Measurements from ENCODE around the gene CUX1. TPM values are rescaled to one million over a fixed set of nuclear protein-coding genes. Genes with fewer than 3 reads are reported as not detected.
A peak's percentile ranks its signal among the peaks of the same experiment; 100 is the strongest.
"Not testable (repeated sequence)": the region's sequence is repeated elsewhere in the genome, so short reads cannot be mapped to it uniquely, and the experiment has no call there.

CUX1 gene
- total RNA-seq, 4 donors from 2014 or later = 52.5 to 93.6 (median 63.7) TPM

- Histone ChIP-seq H3K36me3 (no peaks in the 10 kb centered on the region), H3K4me3 (no peak overlapping the region), H3K27me3 (no peaks in the 10 kb centered on the region), H3K9me3 (no peaks in the 10 kb centered on the region), H3K4me1 (peaks cover 29% of the 10 kb centered on the region), H3K27ac (peak overlapping the region; percentile 64)
- 40% methylated on average over 18 of the region's 18 CpGs for WGBS
- DNase-seq (ENCODE audit: low spot score in 2 of 2) = peak; percentile 84 to 87
- peak in 1 of 3 donors; percentile 59 for TF ChIP-seq POLR2AphosphoS5 (IDR thresholded peaks at IDR 0.05)
- TF ChIP-seq CTCF (IDR thresholded peaks at IDR 0.05) = no peak
- peak; percentile 41 for TF ChIP-seq EP300 (IDR thresholded peaks at IDR 0.05)
Observed at GRCh38 chr7:101882595-101883564, 65.5 kb downstream of the CUX1 start.

GRCh38 chr7:101884671-101885596 lies 67.5 kb downstream of the CUX1 start:
- Histone ChIP-seq H3K9me3 (no peaks in the 10 kb centered on the region), H3K4me1 (peaks cover 29% of the 10 kb centered on the region), H3K36me3 (no peaks in the 10 kb centered on the region), H3K27me3 (no peaks in the 10 kb centered on the region), H3K4me3 (no peak overlapping the region), H3K27ac (no peak overlapping the region)
- TF ChIP-seq EP300 (IDR thresholded peaks at IDR 0.05) = no peak
- TF ChIP-seq POLR2A (IDR thresholded peaks at IDR 0.05) = no peak
- TF ChIP-seq CTCF (IDR thresholded peaks at IDR 0.05) = no peak
- TF ChIP-seq POLR2AphosphoS5 (IDR thresholded peaks at IDR 0.05) = no peak
- WGBS = 86% methylated on average over 13 of the region's 13 CpGs
- no peak for DNase-seq (ENCODE audit: low spot score in 2 of 2)

- Histone ChIP-seq H3K27ac (no peak overlapping the region), H3K9me3 (no peaks in the 10 kb centered on the region), H3K4me3 (no peak overlapping the region), H3K27me3 (no peaks in the 10 kb centered on the region), H3K36me3 (no peaks in the 10 kb centered on the region), H3K4me1 (peaks cover 26% of the 10 kb centered on the region)
- no peak for TF ChIP-seq POLR2AphosphoS5 (IDR thresholded peaks at IDR 0.05)
- 71% methylated on average over 9 of the region's 12 CpGs for WGBS
- DNase-seq (ENCODE audit: low spot score in 2 of 2) = no peak
Observed at GRCh38 chr7:101885597-101885955, 68.2 kb downstream of the CUX1 start.

- H3K4me3 ChIP-seq; H3K27ac ChIP-seq; H3K36me3 ChIP-seq; H3K27me3 ChIP-seq; H3K4me1 ChIP-seq; DNase-seq (ENCODE audit: low spot score in 2 of 2); H3K9me3 ChIP-seq: not testable (repeated sequence)
- 95% methylated on average over 4 of the region's 4 CpGs for WGBS
Observed at GRCh38 chr7:101887352-101887751, 69.9 kb downstream of the CUX1 start.

- H3K27me3 ChIP-seq; H3K4me3 ChIP-seq; H3K9me3 ChIP-seq; H3K4me1 ChIP-seq; DNase-seq (ENCODE audit: low spot score in 2 of 2); H3K27ac ChIP-seq; H3K36me3 ChIP-seq: not testable (repeated sequence)
- 83% methylated on average over 3 of the region's 3 CpGs for WGBS
Observed at GRCh38 chr7:101888564-101888963, 71.1 kb downstream of the CUX1 start.

GRCh38 chr7:101890749-101891523 lies 73.5 kb downstream of the CUX1 start:
- Histone ChIP-seq H3K4me3 (no peak overlapping the region), H3K4me1 (no peaks in the 10 kb centered on the region), H3K27me3 (no peaks in the 10 kb centered on the region), H3K36me3 (no peaks in the 10 kb centered on the region), H3K27ac (no peak overlapping the region), H3K9me3 (no peaks in the 10 kb centered on the region)
- 92% methylated on average over 7 of the region's 7 CpGs for WGBS
- no peak for DNase-seq (ENCODE audit: low spot score in 2 of 2)
- no peak for TF ChIP-seq CTCF (IDR thresholded peaks at IDR 0.05)
- no peak for TF ChIP-seq POLR2A (IDR thresholded peaks at IDR 0.05)
- no peak for TF ChIP-seq EP300 (IDR thresholded peaks at IDR 0.05)
- TF ChIP-seq POLR2AphosphoS5 (IDR thresholded peaks at IDR 0.05) = no peak

Measured in suprapubic skin (tissue), 4 donors.